ENCODE data around the gene PCDH15. TPM values are rescaled to one million over a fixed set of nuclear protein-coding genes. Genes with fewer than 3 reads are reported as not detected.
"Not testable (repeated sequence)": the region's sequence is repeated elsewhere in the genome, so short reads cannot be mapped to it uniquely, and the experiment has no call there.

PCDH15 gene
- total RNA-seq, 1 donor from 2014 or later: 0.52 TPM

DNA sequence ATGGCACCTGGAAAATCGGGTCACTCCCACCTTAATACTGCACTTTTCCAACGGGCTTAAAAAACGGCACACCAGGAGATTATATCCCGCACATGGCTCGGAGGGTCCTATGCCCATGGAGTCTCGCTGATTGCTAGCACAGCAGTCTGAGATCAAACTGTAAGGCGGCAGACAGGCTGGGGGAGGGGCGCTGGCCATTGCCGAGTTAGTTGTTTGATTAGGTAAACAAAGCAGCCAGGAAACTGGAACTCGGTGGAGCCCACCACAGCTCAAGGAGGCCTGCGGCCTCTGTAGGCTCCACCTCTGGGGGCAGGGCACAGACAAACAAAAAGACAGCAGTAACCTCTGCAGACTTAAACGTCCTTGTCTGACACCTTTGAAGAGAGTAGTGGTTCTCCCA lies 285.8 kb downstream of the PCDH15 start:
- H3K9ac ChIP-seq (ENCODE audit: low read depth in 1 of 3, low read length in 3 of 3); H3K27me3 ChIP-seq (ENCODE audit: control insufficient read depth in 3 of 3, insufficient read depth in 3 of 3, low read length in 3 of 3); H3K4me3 ChIP-seq (ENCODE audit: low read length in 3 of 3); H3K9me3 ChIP-seq (ENCODE audit: control insufficient read depth in 3 of 3, low read length in 3 of 3); H3K27ac ChIP-seq (ENCODE audit: low read depth, low read length); H3K4me1 ChIP-seq (ENCODE audit: control insufficient read depth in 3 of 3, insufficient read depth in 3 of 3, low read length in 3 of 3); H3K36me3 ChIP-seq (ENCODE audit: control insufficient read depth in 3 of 3, insufficient read depth in 3 of 3, low read length in 3 of 3): not testable (repeated sequence)

DNA sequence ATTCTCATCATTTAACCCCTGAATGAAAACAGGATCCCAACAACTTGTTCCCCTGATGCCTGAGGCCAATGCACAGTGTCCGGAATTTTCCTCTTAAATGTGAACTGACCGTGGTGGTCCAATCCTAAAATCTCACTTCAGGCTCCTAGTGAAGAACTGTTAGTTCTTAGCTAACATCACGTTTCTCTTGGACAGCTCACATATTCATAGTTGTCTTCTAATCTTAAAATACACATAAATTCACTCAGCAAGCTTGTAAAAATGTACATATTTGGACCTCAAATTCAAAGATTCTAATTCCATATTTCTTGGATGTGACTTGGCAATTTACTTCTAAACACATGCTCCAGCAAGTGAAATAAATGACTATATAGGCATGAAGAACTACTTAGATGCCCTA lies 297.2 kb downstream of the PCDH15 start:
- H3K36me3 ChIP-seq (ENCODE audit: control insufficient read depth in 3 of 3, insufficient read depth in 3 of 3, low read length in 3 of 3): no peaks in the 10 kb centered on the region
- H3K27ac ChIP-seq (ENCODE audit: low read depth, low read length): no peak overlapping the region
- H3K9ac ChIP-seq (ENCODE audit: low read depth in 1 of 3, low read length in 3 of 3): no peak overlapping the region
- H3K4me1 ChIP-seq (ENCODE audit: control insufficient read depth in 3 of 3, insufficient read depth in 3 of 3, low read length in 3 of 3): no peaks in the 10 kb centered on the region
- H3K27me3 ChIP-seq (ENCODE audit: control insufficient read depth in 3 of 3, insufficient read depth in 3 of 3, low read length in 3 of 3): no peaks in the 10 kb centered on the region
- H3K9me3 ChIP-seq (ENCODE audit: control insufficient read depth in 3 of 3, low read length in 3 of 3): no peaks in the 10 kb centered on the region
- no peak overlapping the region for H3K4me3 ChIP-seq (ENCODE audit: low read length in 3 of 3)

DNA sequence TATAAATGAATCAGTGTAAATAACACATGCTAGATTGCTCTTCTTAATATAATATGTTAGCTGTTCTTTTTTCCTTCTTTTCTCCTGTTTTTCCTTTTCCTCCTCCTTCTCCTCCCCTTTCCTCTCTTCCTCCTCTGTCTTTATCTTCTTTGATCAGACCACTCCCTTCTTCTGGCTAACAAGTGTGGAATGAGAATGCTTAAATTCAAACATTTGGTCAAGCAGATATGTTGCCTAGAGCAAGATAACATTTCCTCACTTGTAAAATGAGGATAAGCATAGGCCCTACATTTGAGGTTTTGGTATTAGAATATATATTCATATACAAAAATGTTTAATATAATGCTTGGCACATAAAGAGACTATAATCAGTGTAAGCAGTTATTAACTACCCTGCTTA lies 299.1 kb downstream of the PCDH15 start:
- H3K27ac ChIP-seq (ENCODE audit: low read depth, low read length): no peak overlapping the region
- H3K9me3 ChIP-seq (ENCODE audit: control insufficient read depth in 3 of 3, low read length in 3 of 3): no peaks in the 10 kb centered on the region
- H3K36me3 ChIP-seq (ENCODE audit: control insufficient read depth in 3 of 3, insufficient read depth in 3 of 3, low read length in 3 of 3): no peaks in the 10 kb centered on the region
- H3K4me3 ChIP-seq (ENCODE audit: low read length in 3 of 3): no peak overlapping the region
- H3K9ac ChIP-seq (ENCODE audit: low read depth in 1 of 3, low read length in 3 of 3): no peak overlapping the region
- no peaks in the 10 kb centered on the region for H3K27me3 ChIP-seq (ENCODE audit: control insufficient read depth in 3 of 3, insufficient read depth in 3 of 3, low read length in 3 of 3)
- H3K4me1 ChIP-seq (ENCODE audit: control insufficient read depth in 3 of 3, insufficient read depth in 3 of 3, low read length in 3 of 3): no peaks in the 10 kb centered on the region

DNA sequence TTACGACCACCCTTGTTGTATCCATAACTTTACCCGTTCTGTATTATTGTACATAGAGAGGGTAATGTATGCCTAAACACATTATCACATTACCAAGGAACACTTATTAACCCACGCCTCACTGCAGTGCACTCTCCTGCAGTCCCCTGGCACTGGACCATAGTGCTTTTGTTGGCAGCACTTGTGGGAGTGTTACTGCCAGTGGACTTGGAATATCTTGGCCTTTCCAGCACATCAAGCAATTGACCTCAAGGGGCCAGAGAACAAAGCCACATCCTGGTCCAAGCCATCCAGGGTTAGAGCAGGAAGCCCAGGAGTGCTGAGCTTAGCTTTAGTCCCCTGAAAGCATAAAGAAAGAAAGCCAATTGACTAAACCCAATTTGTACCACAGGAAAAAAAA lies 304.2 kb downstream of the PCDH15 start:
- no peaks in the 10 kb centered on the region for H3K36me3 ChIP-seq (ENCODE audit: control insufficient read depth in 3 of 3, insufficient read depth in 3 of 3, low read length in 3 of 3)
- H3K4me1 ChIP-seq (ENCODE audit: control insufficient read depth in 3 of 3, insufficient read depth in 3 of 3, low read length in 3 of 3): no peaks in the 10 kb centered on the region
- no peak overlapping the region for H3K9ac ChIP-seq (ENCODE audit: low read depth in 1 of 3, low read length in 3 of 3)
- H3K27me3 ChIP-seq (ENCODE audit: control insufficient read depth in 3 of 3, insufficient read depth in 3 of 3, low read length in 3 of 3): no peaks in the 10 kb centered on the region
- no peak overlapping the region for H3K4me3 ChIP-seq (ENCODE audit: low read length in 3 of 3)
- H3K27ac ChIP-seq (ENCODE audit: low read depth, low read length): no peak overlapping the region
- no peaks in the 10 kb centered on the region for H3K9me3 ChIP-seq (ENCODE audit: control insufficient read depth in 3 of 3, low read length in 3 of 3)

DNA sequence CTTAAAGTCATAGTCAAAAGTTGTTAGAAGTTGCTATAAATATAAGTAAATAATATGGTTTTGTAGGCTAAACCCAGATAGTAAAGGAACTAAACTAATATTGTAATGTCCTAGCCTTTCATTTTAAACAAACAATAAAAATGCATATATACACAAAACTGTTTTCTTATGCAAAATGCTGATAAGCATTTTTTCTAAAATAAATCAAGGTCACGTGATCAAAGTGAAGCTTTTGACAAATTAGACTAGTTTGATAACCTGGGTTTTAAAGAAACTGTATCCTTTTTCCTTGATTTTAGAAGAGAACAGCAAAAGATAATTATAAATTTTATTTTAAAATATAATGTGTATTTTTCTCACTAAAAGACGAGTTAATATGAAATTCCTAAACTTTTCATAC lies 313.3 kb downstream of the PCDH15 start:
- Histone ChIP-seq H3K27ac (ENCODE audit: low read depth, low read length) (no peak overlapping the region), H3K27me3 (ENCODE audit: control insufficient read depth in 3 of 3, insufficient read depth in 3 of 3, low read length in 3 of 3) (no peaks in the 10 kb centered on the region), H3K36me3 (ENCODE audit: control insufficient read depth in 3 of 3, insufficient read depth in 3 of 3, low read length in 3 of 3) (no peaks in the 10 kb centered on the region), H3K4me3 (ENCODE audit: low read length in 3 of 3) (no peak overlapping the region), H3K4me1 (ENCODE audit: control insufficient read depth in 3 of 3, insufficient read depth in 3 of 3, low read length in 3 of 3) (no peaks in the 10 kb centered on the region), H3K9ac (ENCODE audit: low read depth in 1 of 3, low read length in 3 of 3) (no peak overlapping the region), H3K9me3 (ENCODE audit: control insufficient read depth in 3 of 3, low read length in 3 of 3) (no peaks in the 10 kb centered on the region)

GRCh38 chr10:54485971-54486370 lies 315.1 kb downstream of the PCDH15 start:
- Histone ChIP-seq H3K4me3 (ENCODE audit: low read length in 3 of 3) (no peak overlapping the region), H3K27ac (ENCODE audit: low read depth, low read length) (no peak overlapping the region), H3K36me3 (ENCODE audit: control insufficient read depth in 3 of 3, insufficient read depth in 3 of 3, low read length in 3 of 3) (no peaks in the 10 kb centered on the region), H3K9ac (ENCODE audit: low read depth in 1 of 3, low read length in 3 of 3) (no peak overlapping the region), H3K9me3 (ENCODE audit: control insufficient read depth in 3 of 3, low read length in 3 of 3) (no peaks in the 10 kb centered on the region), H3K27me3 (ENCODE audit: control insufficient read depth in 3 of 3, insufficient read depth in 3 of 3, low read length in 3 of 3) (no peaks in the 10 kb centered on the region), H3K4me1 (ENCODE audit: control insufficient read depth in 3 of 3, insufficient read depth in 3 of 3, low read length in 3 of 3) (no peaks in the 10 kb centered on the region)

GRCh38 chr10:54484186-54484585 lies 316.8 kb downstream of the PCDH15 start:
- Histone ChIP-seq H3K27ac (ENCODE audit: low read depth, low read length) (no peak overlapping the region), H3K9ac (ENCODE audit: low read depth in 1 of 3, low read length in 3 of 3) (no peak overlapping the region), H3K4me1 (ENCODE audit: control insufficient read depth in 3 of 3, insufficient read depth in 3 of 3, low read length in 3 of 3) (no peaks in the 10 kb centered on the region), H3K27me3 (ENCODE audit: control insufficient read depth in 3 of 3, insufficient read depth in 3 of 3, low read length in 3 of 3) (no peaks in the 10 kb centered on the region), H3K9me3 (ENCODE audit: control insufficient read depth in 3 of 3, low read length in 3 of 3) (no peaks in the 10 kb centered on the region), H3K36me3 (ENCODE audit: control insufficient read depth in 3 of 3, insufficient read depth in 3 of 3, low read length in 3 of 3) (no peaks in the 10 kb centered on the region), H3K4me3 (ENCODE audit: low read length in 3 of 3) (no peak overlapping the region)

- no peaks in the 10 kb centered on the region for H3K27me3 ChIP-seq (ENCODE audit: control insufficient read depth in 3 of 3, insufficient read depth in 3 of 3, low read length in 3 of 3)
- H3K4me3 ChIP-seq (ENCODE audit: low read length in 3 of 3): no peak overlapping the region
- H3K4me1 ChIP-seq (ENCODE audit: control insufficient read depth in 3 of 3, insufficient read depth in 3 of 3, low read length in 3 of 3): no peaks in the 10 kb centered on the region
- no peak overlapping the region for H3K27ac ChIP-seq (ENCODE audit: low read depth, low read length)
- H3K36me3 ChIP-seq (ENCODE audit: control insufficient read depth in 3 of 3, insufficient read depth in 3 of 3, low read length in 3 of 3): no peaks in the 10 kb centered on the region
- H3K9me3 ChIP-seq (ENCODE audit: control insufficient read depth in 3 of 3, low read length in 3 of 3): no peaks in the 10 kb centered on the region
- H3K9ac ChIP-seq (ENCODE audit: low read depth in 1 of 3, low read length in 3 of 3): no peak overlapping the region
Observed at GRCh38 chr10:54478601-54479000, 322.4 kb downstream of the PCDH15 start.

- H3K4me3 ChIP-seq (ENCODE audit: low read length in 3 of 3): no peak overlapping the region
- H3K9ac ChIP-seq (ENCODE audit: low read depth in 1 of 3, low read length in 3 of 3): no peak overlapping the region
- H3K27me3 ChIP-seq (ENCODE audit: control insufficient read depth in 3 of 3, insufficient read depth in 3 of 3, low read length in 3 of 3): no peaks in the 10 kb centered on the region
- no peaks in the 10 kb centered on the region for H3K9me3 ChIP-seq (ENCODE audit: control insufficient read depth in 3 of 3, low read length in 3 of 3)
- no peaks in the 10 kb centered on the region for H3K4me1 ChIP-seq (ENCODE audit: control insufficient read depth in 3 of 3, insufficient read depth in 3 of 3, low read length in 3 of 3)
- H3K36me3 ChIP-seq (ENCODE audit: control insufficient read depth in 3 of 3, insufficient read depth in 3 of 3, low read length in 3 of 3): no peaks in the 10 kb centered on the region
- H3K27ac ChIP-seq (ENCODE audit: low read depth, low read length): no peak overlapping the region
Observed at GRCh38 chr10:54477738-54478137, 323.3 kb downstream of the PCDH15 start.

DNA sequence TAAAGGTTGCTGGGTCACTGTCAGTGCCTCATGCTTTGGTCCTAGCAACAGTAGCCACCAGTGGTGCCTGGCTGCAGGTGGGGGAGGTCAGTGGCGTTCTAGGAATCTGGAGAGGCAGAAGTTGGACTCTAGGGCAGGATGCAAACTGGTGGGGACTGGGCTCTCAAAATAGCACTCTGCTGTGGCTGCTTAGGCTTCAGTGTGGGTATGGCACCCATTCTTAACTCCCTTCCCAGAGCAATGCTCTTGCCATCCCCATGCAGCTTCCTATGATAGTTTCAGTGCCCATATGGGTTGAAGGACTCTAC lies 330.8 kb downstream of the PCDH15 start:
- H3K27ac ChIP-seq (ENCODE audit: low read depth, low read length): no peak overlapping the region
- no peak overlapping the region for H3K4me3 ChIP-seq (ENCODE audit: low read length in 3 of 3)
- no peaks in the 10 kb centered on the region for H3K27me3 ChIP-seq (ENCODE audit: control insufficient read depth in 3 of 3, insufficient read depth in 3 of 3, low read length in 3 of 3)

GRCh38 chr10:54469587-54470323 lies 331.3 kb downstream of the PCDH15 start:
- Histone ChIP-seq H3K9ac (ENCODE audit: low read depth in 1 of 3, low read length in 3 of 3) (no peak overlapping the region), H3K36me3 (ENCODE audit: control insufficient read depth in 3 of 3, insufficient read depth in 3 of 3, low read length in 3 of 3) (no peaks in the 10 kb centered on the region), H3K4me3 (ENCODE audit: low read length in 3 of 3) (no peak overlapping the region), H3K27me3 (ENCODE audit: control insufficient read depth in 3 of 3, insufficient read depth in 3 of 3, low read length in 3 of 3) (no peaks in the 10 kb centered on the region), H3K4me1 (ENCODE audit: control insufficient read depth in 3 of 3, insufficient read depth in 3 of 3, low read length in 3 of 3) (no peaks in the 10 kb centered on the region), H3K27ac (ENCODE audit: low read depth, low read length) (no peak overlapping the region), H3K9me3 (ENCODE audit: control insufficient read depth in 3 of 3, low read length in 3 of 3) (no peaks in the 10 kb centered on the region)

More for the DNA sequence above, 330.8 kb downstream of the PCDH15 start:
- H3K9me3 ChIP-seq (ENCODE audit: control insufficient read depth in 3 of 3, low read length in 3 of 3): no peaks in the 10 kb centered on the region
- no peak overlapping the region for H3K9ac ChIP-seq (ENCODE audit: low read depth in 1 of 3, low read length in 3 of 3)
- no peaks in the 10 kb centered on the region for H3K36me3 ChIP-seq (ENCODE audit: control insufficient read depth in 3 of 3, insufficient read depth in 3 of 3, low read length in 3 of 3)
- H3K4me1 ChIP-seq (ENCODE audit: control insufficient read depth in 3 of 3, insufficient read depth in 3 of 3, low read length in 3 of 3): no peaks in the 10 kb centered on the region

All from skeletal muscle tissue (tissue), 4 donors.